ENCODE results near the gene POLD4. TPM values are rescaled to one million over a fixed set of nuclear protein-coding genes. Genes with fewer than 3 reads are reported as not detected.
"Not testable (repeated sequence)": the region's sequence is repeated elsewhere in the genome, so short reads cannot be mapped to it uniquely, and the experiment has no call there.

The POLD4 gene
- total RNA-seq, 1 donor from 2014 or later: 50.1 TPM

DNA sequence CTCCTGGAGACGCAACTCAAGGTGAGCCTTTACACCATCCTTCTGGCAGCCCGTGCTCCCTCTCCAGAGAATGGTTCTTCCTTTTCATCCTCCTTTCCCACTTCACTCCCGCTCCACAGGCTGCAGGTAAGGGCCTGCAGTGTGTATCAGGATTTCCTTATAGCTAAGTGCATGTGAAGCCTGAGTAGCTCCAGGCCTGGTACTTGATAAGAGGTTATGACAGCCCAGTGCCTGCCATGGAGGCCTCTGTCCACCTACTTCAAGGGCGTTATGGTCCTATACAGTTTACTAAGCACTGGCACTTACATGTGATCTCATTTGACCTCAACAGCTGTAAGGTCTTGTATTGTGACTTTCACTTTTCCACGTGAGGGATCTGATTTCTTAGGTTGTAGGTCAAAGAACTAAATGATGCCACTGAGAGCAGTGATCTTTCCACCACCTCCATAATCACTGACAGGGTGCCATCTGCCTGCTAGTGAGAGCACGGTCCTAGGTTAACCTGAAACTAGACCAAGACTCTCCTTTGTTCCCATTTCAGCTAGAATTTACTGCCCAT lies 32.0 kb downstream of the POLD4 start:
- H3K27ac Mint-ChIP-seq: no peak overlapping the region
- no peaks in the 10 kb centered on the region for H3K9me3 Mint-ChIP-seq
- no peak overlapping the region for H3K4me3 Mint-ChIP-seq (ENCODE audit: low read depth)
- intact Hi-C loops (cut with micrococcal nuclease): no loop called here
- no peaks in the 10 kb centered on the region for H3K36me3 Mint-ChIP-seq (ENCODE audit: low read depth)
- DNase-seq (ENCODE audit: low spot score): no peak
- H3K4me1 Mint-ChIP-seq (ENCODE audit: low read depth): peaks cover 12% of the 10 kb centered on the region
- H3K27me3 Mint-ChIP-seq (ENCODE audit: low read depth): peaks cover 3% of the 10 kb centered on the region

DNA sequence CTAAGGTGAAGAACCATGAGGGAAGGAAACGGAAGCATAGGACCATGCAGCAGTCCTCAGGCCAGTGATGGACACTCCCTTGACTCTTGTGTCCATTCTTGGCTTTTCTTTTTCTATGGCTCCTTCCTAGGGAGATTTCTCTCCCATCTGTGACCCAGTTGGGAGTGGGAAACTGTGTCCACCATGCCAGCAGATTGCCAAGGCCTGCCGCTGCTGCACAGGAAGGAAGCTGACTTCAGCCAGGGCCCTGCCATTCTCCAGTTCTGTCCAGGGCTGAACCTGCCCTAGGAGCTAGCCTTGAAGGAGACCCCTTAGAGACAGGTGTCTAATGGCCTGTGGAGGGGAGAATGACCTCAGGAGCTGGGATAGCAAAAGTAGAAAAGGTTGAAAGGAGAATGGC lies 32.7 kb downstream of the POLD4 start:
- no peak for DNase-seq (ENCODE audit: low spot score)
- Mint-ChIP-seq H3K4me1 (ENCODE audit: low read depth) (peaks cover 11% of the 10 kb centered on the region), H3K9me3 (no peaks in the 10 kb centered on the region), H3K27ac (no peak overlapping the region), H3K36me3 (ENCODE audit: low read depth) (no peaks in the 10 kb centered on the region), H3K27me3 (ENCODE audit: low read depth) (peaks cover 3% of the 10 kb centered on the region), H3K4me3 (ENCODE audit: low read depth) (no peak overlapping the region)
- intact Hi-C loops (cut with micrococcal nuclease): no loop called here

DNA sequence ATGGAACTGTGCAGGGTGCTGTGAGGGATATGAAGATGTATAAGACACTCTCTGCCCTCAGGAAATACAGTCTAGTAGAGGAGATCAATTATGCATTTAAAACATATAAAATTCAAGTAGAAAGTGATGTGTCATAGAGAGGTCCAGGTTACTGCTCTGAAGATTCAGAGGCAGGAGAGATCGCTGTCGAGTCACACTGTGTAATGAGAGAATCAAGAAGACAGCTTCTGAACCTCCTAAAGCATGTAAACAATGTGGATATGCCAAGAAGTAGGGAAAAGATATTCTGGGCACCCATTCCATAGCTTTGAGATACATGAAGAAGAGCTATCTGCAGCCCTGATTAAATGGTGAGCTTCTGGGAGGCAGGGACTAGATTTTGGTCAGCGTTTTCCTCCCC lies 33.3 kb downstream of the POLD4 start:
- Mint-ChIP-seq H3K27ac (no peak overlapping the region), H3K4me1 (ENCODE audit: low read depth) (peaks cover 15% of the 10 kb centered on the region), H3K9me3 (no peaks in the 10 kb centered on the region), H3K36me3 (ENCODE audit: low read depth) (no peaks in the 10 kb centered on the region), H3K4me3 (ENCODE audit: low read depth) (no peak overlapping the region), H3K27me3 (ENCODE audit: low read depth) (peaks cover 3% of the 10 kb centered on the region)
- DNase-seq (ENCODE audit: low spot score): no peak
- intact Hi-C loops (cut with micrococcal nuclease): no loop called here

DNA sequence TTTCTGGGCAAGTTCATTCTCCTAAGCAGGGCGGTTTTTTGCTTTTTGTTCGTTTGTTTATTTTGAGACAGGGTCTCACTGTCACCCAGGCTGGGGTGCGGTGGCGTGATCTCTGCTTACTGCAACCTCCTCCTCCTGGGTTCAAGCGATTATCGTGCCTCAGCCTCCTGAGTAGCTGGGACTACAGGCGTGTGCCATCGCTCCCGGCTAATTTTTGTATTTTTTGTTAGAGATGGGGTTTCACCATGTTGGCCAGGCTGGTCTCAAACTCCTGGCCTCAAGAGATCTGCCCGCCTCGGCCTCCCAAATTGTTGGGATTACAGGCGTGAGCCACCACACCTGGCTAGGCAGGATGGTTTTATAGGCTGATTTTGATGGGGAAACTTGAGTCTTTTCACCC lies 34.5 kb downstream of the POLD4 start:
- H3K4me1 Mint-ChIP-seq (ENCODE audit: low read depth): peaks cover 18% of the 10 kb centered on the region
- H3K36me3 Mint-ChIP-seq (ENCODE audit: low read depth); H3K27ac Mint-ChIP-seq: not testable (repeated sequence)

DNA sequence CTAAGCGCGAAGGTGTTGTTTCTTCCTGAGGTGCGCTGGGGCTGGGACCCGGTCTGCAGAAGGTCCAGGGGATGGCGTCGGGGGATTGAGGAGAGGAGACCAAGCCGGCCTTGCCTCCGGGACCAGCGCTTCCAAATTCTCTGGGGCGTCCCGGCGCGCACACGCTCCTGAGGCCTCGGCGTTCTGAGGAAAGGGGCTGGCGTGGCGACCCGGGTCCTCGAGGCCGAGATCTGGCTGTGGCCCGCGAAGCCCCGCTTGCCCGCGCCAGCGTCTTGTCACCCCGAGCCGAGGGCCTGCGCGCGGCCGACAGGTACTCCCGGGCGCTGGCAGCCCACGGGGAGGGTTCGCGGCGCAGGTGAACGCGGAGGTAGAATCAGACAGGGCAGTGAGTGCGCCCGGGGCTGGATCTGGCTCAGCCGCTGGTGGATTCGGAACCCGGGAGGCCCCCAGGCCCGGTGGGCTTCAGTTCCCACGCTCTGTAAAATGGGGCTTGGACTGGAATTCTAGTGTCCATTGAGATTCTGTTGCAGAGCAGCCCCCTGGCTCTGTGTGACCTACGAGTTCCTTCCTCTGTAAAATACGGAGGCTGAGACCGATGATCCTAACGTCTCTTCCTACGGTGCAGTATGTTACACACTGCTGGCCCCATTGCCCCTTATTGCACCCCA lies 35.3 kb downstream of the POLD4 start:
- intact Hi-C loops (cut with micrococcal nuclease): loop anchor here (1.0 to 5.0 kb wide), 4 partner anchors 30 to 201 kb away; partner anchors contain the start of genes KDM2A and POLD4
- Mint-ChIP-seq H3K27ac (peak overlapping the region; percentile 98), H3K4me3 (ENCODE audit: low read depth) (peak overlapping the region; percentile 96), H3K9me3 (no peaks in the 10 kb centered on the region), H3K27me3 (ENCODE audit: low read depth) (peaks cover 3% of the 10 kb centered on the region), H3K4me1 (ENCODE audit: low read depth) (peaks cover 26% of the 10 kb centered on the region), H3K36me3 (ENCODE audit: low read depth) (no peaks in the 10 kb centered on the region)
- DNase-seq (ENCODE audit: low spot score): no peak

More for the DNA sequence above, 34.5 kb downstream of the POLD4 start:
- not testable (repeated sequence) for H3K9me3 Mint-ChIP-seq; H3K27me3 Mint-ChIP-seq (ENCODE audit: low read depth); DNase-seq (ENCODE audit: low spot score)
- intact Hi-C loops (cut with micrococcal nuclease): loop anchor here (5.0 kb wide), 2 partner anchors 33 to 202 kb away; partner anchors contain the start of genes KDM2A and POLD4
- peak overlapping the region; percentile 96 for H3K4me3 Mint-ChIP-seq (ENCODE audit: low read depth)

DNA sequence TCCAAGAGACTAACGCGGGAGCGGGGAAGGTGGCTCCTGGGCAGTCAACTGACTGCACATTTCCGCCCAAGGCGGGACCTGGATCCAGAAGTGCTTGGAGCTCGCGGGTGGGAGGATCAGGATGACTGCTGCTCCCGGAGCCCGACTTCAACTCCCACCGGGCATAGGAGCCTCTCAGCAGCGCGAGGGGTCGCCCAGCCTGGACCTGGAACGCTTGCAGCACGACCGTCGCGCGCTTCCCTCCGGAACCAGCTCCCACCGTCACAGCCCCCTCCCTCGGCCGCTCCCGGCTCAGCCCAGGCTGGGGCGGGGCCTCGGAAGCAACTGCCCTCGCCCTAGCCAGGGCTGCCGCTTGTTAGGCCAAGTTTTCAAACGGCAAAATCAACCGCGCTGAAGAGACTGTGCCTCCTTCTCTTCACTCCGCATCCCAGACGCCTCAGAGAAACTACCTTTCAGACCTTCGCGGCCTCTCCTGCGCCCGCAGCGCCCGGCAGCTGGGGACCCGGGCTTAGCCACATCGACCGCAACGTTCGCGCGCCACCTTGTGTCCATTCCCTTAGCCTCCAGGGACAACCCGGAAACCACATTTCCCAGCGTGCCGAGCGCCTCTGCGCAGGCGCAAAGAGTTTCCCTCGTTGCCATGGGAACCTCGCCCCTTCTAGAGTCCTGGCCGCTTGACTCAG lies 36.0 kb downstream of the POLD4 start:
- Mint-ChIP-seq H3K36me3 (ENCODE audit: low read depth) (no peaks in the 10 kb centered on the region), H3K9me3 (no peaks in the 10 kb centered on the region), H3K27ac (peak overlapping the region; percentile 98), H3K4me1 (ENCODE audit: low read depth) (peaks cover 32% of the 10 kb centered on the region), H3K4me3 (ENCODE audit: low read depth) (peak overlapping the region; percentile 96), H3K27me3 (ENCODE audit: low read depth) (peaks cover 3% of the 10 kb centered on the region)
- peak; percentile 98 for DNase-seq (ENCODE audit: low spot score)
- intact Hi-C loops (cut with micrococcal nuclease): loop anchor here (1.0 to 5.0 kb wide), 4 partner anchors 29 to 200 kb away; partner anchors contain the start of genes KDM2A and POLD4

DNA sequence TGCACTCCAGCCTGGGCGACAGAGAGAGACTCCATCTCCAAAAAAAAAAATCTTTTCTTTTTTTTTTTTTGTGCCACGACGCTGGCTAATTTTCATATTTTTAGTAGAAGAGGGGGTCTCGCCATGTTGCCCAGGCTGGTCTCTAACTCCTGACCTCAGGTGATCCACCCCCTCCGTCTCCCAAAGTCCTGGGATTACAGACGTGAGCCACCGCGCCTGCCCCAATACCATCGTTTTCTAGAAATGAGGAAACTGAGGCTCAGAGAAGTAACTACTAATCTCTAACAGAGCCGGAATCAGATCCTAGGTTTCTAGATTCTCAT lies 36.5 kb downstream of the POLD4 start:
- Mint-ChIP-seq H3K36me3 (ENCODE audit: low read depth) (no peaks in the 10 kb centered on the region), H3K9me3 (no peaks in the 10 kb centered on the region), H3K27ac (peak overlapping the region; percentile 98), H3K4me1 (ENCODE audit: low read depth) (peaks cover 36% of the 10 kb centered on the region), H3K27me3 (ENCODE audit: low read depth) (peaks cover 3% of the 10 kb centered on the region), H3K4me3 (ENCODE audit: low read depth) (peak overlapping the region; percentile 96)
- DNase-seq (ENCODE audit: low spot score): no peak
- intact Hi-C loops (cut with micrococcal nuclease): loop anchor here (1.0 to 5.0 kb wide), 4 partner anchors 29 to 200 kb away; partner anchors contain the start of genes KDM2A and POLD4

DNA sequence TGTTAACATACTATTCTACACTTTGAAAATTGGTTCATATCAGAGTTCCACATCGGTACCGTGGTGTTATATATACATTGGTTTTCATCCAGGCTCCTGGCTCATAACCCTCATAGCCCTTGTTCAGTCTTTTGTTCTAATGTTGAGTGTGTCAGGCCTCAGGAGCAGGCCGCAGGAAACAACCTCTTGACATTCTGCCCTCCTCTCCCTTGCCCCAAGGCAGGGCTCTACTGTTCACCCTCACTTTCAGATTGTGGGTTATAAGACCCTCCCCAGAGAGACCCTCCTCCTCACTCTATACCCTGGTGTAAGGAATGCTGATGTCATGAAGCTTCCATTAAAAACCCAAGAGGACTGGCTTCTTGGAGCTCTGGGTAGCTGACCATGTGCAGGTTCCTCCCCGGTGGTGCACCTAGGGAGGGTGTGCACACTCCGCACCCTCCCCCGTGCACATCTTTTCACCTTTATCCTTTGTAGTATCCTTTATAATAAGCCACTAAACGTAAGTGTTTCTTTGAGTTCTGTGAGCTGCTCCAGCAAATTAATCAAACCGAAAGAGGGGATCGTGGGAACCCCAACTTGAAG lies 37.9 kb downstream of the POLD4 start:
- peaks cover 38% of the 10 kb centered on the region for H3K4me1 Mint-ChIP-seq (ENCODE audit: low read depth)
- intact Hi-C loops (cut with micrococcal nuclease): loop anchor here (5.0 kb wide), 2 partner anchors 37 to 198 kb away; partner anchors contain the start of genes KDM2A and POLD4

DNA sequence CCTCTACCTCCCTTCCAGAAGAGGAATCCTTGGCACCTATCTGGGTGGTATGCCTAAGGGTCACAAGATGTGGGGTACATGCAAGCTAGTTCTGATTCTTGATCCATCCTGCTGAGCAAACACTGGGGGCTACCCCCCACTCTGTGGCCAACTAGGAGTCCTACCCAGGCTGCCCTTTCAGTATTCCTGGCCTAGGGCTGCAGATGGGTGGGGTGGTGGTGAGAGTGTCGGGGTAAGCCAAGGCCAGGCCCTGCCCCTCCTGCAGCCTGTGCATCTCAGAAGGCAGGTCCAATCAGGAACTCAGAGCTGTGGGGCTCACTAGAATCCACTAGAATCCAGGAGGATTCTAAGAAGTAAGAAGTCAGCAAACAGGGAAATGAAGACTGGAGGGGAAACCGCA lies 39.1 kb downstream of the POLD4 start:
- Mint-ChIP-seq H3K27me3 (ENCODE audit: low read depth) (peaks cover 3% of the 10 kb centered on the region), H3K36me3 (ENCODE audit: low read depth) (peaks cover 3% of the 10 kb centered on the region), H3K4me3 (ENCODE audit: low read depth) (no peak overlapping the region), H3K27ac (no peak overlapping the region), H3K9me3 (no peaks in the 10 kb centered on the region), H3K4me1 (ENCODE audit: low read depth) (peaks cover 38% of the 10 kb centered on the region)
- DNase-seq (ENCODE audit: low spot score): no peak
- intact Hi-C loops (cut with micrococcal nuclease): no loop called here

More for the DNA sequence above, 37.9 kb downstream of the POLD4 start:
- H3K27ac Mint-ChIP-seq: no peak overlapping the region
- DNase-seq (ENCODE audit: low spot score): no peak
- no peaks in the 10 kb centered on the region for H3K9me3 Mint-ChIP-seq
- H3K27me3 Mint-ChIP-seq (ENCODE audit: low read depth): peaks cover 3% of the 10 kb centered on the region
- no peaks in the 10 kb centered on the region for H3K36me3 Mint-ChIP-seq (ENCODE audit: low read depth)
- peak overlapping the region; percentile 72 for H3K4me3 Mint-ChIP-seq (ENCODE audit: low read depth)

DNA sequence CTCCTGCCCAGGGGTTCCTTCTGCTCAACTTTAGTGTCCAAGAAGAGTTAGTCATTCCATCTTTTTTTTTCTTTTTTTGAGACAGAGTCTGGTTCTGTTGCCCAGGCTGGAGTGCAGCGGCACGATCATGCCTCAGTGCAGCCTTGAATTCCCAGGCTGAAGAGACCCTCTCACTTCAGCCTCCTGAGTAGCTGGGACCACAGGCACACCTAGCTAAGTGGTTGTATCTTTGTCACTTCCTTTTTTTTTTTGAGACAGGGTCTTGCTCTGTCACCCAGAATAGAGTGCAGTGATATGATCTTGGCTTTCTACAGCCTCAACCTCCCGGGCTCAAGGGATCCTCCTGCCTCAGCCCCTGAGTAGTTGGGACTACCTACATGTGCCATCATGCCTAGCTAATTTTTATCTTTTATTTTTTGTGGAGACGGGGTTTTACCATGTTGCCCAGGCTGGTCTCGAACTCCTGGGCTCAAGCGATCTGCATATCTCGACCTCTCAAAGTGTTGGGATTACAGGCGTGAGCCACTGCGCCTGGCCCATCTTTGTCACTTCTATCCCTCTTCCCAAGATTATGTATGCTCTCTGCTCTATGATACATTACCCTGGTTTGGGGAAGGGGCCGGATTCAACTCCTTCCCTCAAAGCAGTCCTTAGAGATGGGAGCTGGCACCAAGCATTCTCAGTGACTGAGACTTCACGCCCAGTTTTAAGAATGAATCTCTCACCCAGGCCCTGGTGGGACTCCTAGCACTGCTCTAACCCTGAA lies 40.0 kb downstream of the POLD4 start:
- Mint-ChIP-seq H3K27me3 (ENCODE audit: low read depth) (no peaks in the 10 kb centered on the region), H3K27ac (peak overlapping the region; percentile 70), H3K36me3 (ENCODE audit: low read depth) (peaks cover 3% of the 10 kb centered on the region), H3K9me3 (no peaks in the 10 kb centered on the region), H3K4me3 (ENCODE audit: low read depth) (no peak overlapping the region), H3K4me1 (ENCODE audit: low read depth) (peaks cover 34% of the 10 kb centered on the region)
- intact Hi-C loops (cut with micrococcal nuclease): no loop called here
- no peak for DNase-seq (ENCODE audit: low spot score)

DNA sequence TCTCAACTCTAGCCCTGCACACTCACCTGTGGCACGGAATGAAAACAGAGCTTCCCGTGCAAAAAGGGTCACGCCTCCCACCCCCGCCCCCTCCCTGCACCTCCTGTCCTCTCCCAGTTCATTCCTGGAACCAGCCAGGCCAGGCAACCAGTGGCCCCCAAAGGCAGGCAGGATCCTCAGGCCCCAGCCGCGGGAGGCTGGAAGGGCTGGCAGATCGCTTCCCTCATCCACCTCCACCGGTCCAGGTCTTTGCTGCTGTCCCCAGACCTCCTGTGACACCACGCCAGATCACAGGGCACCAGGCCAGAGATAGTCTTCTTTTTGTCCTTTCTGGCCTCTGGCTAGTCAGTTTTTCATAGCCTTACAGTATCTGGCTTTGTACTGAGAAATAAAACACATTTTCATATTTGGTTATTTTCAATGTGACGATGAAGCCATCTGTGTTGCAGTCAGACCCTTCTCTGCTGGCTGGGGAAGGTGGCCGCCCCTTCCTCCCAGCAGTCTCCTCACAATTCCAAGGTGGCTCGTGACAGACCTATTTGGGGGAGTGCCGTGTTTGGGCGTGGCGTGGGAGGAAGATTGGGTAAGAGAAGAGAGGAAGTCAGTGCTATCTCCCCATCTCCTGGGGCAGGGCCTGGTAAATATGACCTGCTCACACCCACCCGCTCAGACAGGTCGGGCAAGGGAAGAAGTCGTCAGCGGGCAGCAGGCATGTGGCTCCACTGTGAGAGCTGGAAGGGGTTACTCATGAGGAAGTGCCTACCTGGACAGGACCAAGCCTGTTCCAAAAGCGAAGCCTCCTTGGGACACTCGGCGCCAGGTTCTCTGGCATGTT lies 40.9 kb downstream of the POLD4 start:
- Mint-ChIP-seq H3K4me1 (ENCODE audit: low read depth) (peaks cover 31% of the 10 kb centered on the region), H3K36me3 (ENCODE audit: low read depth) (peaks cover 3% of the 10 kb centered on the region), H3K4me3 (ENCODE audit: low read depth) (peak overlapping the region; percentile 19), H3K27ac (peak overlapping the region; percentile 70), H3K9me3 (no peaks in the 10 kb centered on the region), H3K27me3 (ENCODE audit: low read depth) (no peaks in the 10 kb centered on the region)
- DNase-seq (ENCODE audit: low spot score): no peak
- intact Hi-C loops (cut with micrococcal nuclease): no loop called here
